Measurements from ENCODE around the gene RPRD1B.
A peak's percentile ranks its signal among the peaks of the same experiment; 100 is the strongest.

RPRD1B gene

GRCh38 chr20:38108986-38109541, 75.5 kb downstream of the RPRD1B start:
- no peak for DNase-seq

- DNase-seq: no peak
Observed at GRCh38 chr20:38109591-38110524, 76.3 kb downstream of the RPRD1B start.

- DNase-seq: no peak
Observed at GRCh38 chr20:38110525-38111178, 77.1 kb downstream of the RPRD1B start.

- no peak for DNase-seq
Observed at GRCh38 chr20:38111366-38112232, 78.1 kb downstream of the RPRD1B start.

- no peak for DNase-seq
Observed at GRCh38 chr20:38112261-38112929, 78.8 kb downstream of the RPRD1B start.

- no peak for DNase-seq
Observed at GRCh38 chr20:38112930-38113294, 79.4 kb downstream of the RPRD1B start.

- DNase-seq: no peak
Observed at GRCh38 chr20:38113401-38114325, 80.1 kb downstream of the RPRD1B start.

- DNase-seq: no peak
Observed at GRCh38 chr20:38114353-38114791, 80.8 kb downstream of the RPRD1B start.

- no peak for DNase-seq
Observed at GRCh38 chr20:38115205-38115604, 81.7 kb downstream of the RPRD1B start.

- DNase-seq: no peak
Observed at GRCh38 chr20:38115896-38116295, 82.3 kb downstream of the RPRD1B start.

- DNase-seq: no peak
Observed at GRCh38 chr20:38116409-38117165, 83.0 kb downstream of the RPRD1B start.

GRCh38 chr20:38117205-38117604, 83.7 kb downstream of the RPRD1B start:
- DNase-seq: no peak

- no peak for DNase-seq
Observed at GRCh38 chr20:38117635-38118034, 84.1 kb downstream of the RPRD1B start.

- no peak for DNase-seq
Observed at GRCh38 chr20:38119446-38119845, 85.9 kb downstream of the RPRD1B start.

GRCh38 chr20:38120625-38120988, 87.1 kb downstream of the RPRD1B start:
- DNase-seq: no peak

- no peak for DNase-seq
Observed at GRCh38 chr20:38121741-38122140, 88.2 kb downstream of the RPRD1B start.

- no peak for DNase-seq
Observed at GRCh38 chr20:38123021-38123587, 89.6 kb downstream of the RPRD1B start.

GRCh38 chr20:38125157-38126056, 91.9 kb downstream of the RPRD1B start:
- peak; percentile 86 for DNase-seq
